GM19240 (cell line): ENCODE data around the gene ZNHIT6.
"Not testable (repeated sequence)": the region's sequence is repeated elsewhere in the genome, so short reads cannot be mapped to it uniquely, and the experiment has no call there.

ENCODE experiments used
- DNase-seq: peaks from one replicate; pipeline ENCODE4 v3.0.0; 2011; ENCODE audit warnings: low spot score; ENCODE audit not compliant: insufficient read length

ZNHIT6 gene

DNA sequence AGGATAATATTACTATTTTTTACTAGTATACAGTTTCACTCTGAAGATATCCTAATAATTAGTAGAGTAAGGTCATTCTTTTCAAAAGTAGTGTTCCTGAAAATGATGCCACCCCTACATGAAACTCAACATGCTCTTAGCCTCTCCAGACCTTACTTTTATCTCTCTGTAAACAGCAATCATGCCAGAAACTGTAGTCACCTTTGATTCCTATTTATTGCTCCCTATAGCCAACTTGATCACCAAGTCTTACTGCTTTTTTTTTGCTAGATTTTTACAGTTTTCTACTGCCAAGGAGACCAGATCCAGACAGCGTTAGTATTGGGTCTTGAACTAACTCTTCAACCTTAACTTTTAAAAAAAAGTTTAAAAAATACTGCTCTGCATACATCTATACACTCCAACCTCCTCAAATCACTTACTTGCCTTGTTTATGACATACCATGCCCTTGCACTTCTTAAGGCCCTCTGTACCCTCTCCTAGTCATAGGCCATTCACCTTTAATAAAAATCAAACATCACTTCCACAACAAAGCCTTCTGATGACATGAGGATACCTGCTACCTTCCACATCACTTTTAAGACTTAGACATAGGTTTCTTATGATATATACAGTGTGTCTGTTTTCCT, 36.1 kb downstream of the ZNHIT6 start:
- no peak for DNase-seq

- DNase-seq = no peak
Measured at GRCh38 chr1:85665932-85666331, 42.3 kb downstream of the ZNHIT6 start.

GRCh38 chr1:85663382-85663781, 44.9 kb downstream of the ZNHIT6 start:
- no peak for DNase-seq

DNA sequence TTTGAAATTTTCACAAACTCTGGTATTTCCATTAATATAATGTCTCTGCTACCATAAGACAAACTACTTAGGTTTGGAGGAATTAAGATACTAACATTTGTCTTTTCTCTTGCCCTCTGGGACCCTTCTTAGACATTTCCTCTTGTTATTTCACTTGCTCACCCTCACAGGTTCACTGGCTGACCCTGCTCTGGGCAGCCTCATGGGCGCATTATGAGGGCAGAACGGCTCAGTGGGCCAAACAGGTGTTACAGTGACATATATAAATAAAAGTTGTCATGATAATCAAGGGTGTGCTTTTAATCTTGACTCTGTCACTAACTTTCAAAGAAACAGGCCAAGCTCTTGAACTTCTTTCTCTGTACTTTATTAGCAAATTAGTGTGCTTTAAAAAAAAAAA, 46.5 kb downstream of the ZNHIT6 start:
- DNase-seq = no peak

- no peak for DNase-seq
Measured at GRCh38 chr1:85660541-85660940, 47.7 kb downstream of the ZNHIT6 start.

GRCh38 chr1:85659174-85659573, 49.1 kb downstream of the ZNHIT6 start:
- DNase-seq = no peak

GRCh38 chr1:85656948-85657347, 51.3 kb downstream of the ZNHIT6 start:
- DNase-seq = no peak

DNA sequence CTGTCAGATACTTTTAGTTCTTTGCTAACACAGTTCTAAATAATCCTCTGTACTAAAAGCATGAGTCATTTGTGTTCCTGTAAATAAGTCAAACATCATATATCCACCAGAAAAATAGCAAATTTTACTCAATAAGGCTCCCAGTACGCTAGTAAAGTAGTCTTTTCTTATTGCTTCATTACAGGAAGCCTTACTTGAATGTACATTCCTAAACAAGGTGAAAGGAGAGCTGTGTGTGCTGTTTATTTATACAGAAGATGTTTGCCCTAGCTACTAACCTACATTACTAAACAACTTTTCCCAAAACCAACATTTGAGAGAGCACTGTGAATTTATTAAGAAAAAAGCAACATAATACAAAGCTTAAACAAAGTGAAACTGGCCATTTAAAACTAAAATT, 52.0 kb downstream of the ZNHIT6 start:
- DNase-seq = no peak

DNA sequence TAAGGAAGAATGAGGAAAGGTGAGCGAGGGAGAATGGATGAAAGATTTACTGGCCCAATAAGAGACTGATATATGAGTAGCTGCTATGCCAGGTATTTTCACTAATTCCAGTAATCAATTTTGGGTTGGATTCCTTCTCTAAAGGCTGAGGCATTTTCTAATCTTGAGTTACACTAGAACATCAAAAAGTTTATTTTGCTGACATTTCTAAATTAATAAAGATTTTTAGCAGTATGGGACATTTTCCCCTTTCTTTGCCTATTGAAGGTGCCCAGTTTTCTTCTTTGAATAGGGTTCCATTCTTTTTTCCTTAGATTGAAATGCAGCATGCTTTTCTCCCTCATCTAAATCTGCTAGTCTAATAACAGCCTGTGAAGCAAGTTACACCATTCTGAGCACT, 52.9 kb downstream of the ZNHIT6 start:
- no peak for DNase-seq

- no peak for DNase-seq
Measured at GRCh38 chr1:85654066-85654782, 54.0 kb downstream of the ZNHIT6 start.

- no peak for DNase-seq
Measured at GRCh38 chr1:85652327-85652726, 55.9 kb downstream of the ZNHIT6 start.

GRCh38 chr1:85650645-85651044, 57.6 kb downstream of the ZNHIT6 start:
- no peak for DNase-seq

DNA sequence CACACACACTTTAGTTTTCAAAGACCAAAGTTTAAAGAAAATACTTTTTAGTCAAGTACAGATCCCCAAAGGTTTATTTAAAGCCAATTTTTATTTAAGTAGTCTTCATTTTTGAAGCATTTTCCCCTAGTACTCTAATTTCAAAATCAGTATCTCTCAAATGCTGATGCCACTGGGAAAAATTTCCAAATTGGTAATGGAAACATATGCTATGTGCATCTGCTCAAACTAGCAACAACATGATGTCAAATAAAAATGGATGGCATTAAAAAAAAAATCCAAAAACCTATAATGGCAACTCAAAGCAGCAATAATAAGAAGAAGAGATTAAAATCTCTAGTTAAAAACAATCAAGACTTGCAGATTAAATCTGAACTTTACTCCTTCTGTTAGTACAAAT, 58.6 kb downstream of the ZNHIT6 start:
- no peak for DNase-seq

DNA sequence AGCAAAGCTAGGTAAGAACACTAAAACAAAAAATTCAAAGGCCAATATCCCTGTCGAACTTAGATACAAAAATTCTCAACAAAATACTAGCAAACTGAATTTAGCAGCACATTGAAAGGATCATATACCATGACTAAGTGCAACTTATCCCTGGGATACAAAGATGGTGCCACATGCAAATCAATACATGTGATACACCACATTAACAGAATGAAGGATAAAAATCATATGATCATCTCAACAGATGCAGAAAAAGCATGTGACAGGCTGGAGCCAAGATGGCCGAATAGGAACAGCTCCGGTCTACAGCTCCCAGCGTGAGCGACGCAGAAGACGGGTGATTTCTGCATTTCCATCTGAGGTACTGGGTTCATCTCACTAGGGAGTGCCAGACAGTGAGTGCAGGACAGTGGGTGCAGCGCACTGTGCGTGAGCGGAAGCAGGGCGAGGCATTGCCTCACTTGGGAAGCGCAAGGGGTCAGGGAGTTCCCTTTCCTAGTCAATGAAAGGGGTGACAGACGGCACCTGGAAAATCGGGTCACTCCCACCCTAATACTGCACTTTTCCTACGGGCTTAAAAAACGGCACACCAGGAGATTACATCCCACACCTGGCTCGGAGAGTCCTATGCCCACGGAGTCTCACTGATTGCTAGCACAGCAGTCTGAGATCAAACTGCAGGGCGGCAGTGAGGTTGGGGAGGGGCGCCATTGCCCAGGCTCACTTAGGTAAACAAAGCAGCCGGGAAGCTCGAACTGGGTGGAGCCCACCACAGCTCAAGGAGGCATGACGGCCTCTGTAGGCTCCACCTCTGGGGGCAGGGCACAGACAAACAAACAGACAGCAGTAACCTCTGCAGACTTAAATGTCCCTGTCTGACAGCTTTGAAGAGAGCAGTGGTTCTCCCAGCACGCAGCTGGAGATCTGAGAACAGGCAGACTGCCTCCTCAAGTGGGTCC, 66.4 kb downstream of the ZNHIT6 start:
- not testable (repeated sequence) for DNase-seq

- DNase-seq = not testable (repeated sequence)
Measured at GRCh38 chr1:85639920-85640319, 68.3 kb downstream of the ZNHIT6 start.

DNA sequence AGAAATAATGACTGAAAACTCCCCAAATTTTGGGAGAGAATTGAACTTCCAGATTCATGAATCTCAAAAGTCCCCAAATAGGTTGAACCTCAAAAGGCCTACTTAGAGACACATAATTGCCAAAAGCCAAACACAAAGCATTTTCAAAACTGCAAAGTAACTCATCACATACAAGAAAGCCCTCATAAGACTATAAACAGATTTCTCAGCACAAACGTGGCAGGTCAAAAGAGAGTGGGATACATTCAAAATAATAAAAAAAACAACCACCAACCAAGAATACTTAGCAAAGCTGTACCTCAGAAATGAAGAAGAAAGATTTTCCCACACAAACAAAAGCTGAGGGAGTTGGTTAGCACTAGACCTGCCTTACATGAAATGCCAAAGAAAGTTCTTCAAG, 69.8 kb downstream of the ZNHIT6 start:
- no peak for DNase-seq

DNA sequence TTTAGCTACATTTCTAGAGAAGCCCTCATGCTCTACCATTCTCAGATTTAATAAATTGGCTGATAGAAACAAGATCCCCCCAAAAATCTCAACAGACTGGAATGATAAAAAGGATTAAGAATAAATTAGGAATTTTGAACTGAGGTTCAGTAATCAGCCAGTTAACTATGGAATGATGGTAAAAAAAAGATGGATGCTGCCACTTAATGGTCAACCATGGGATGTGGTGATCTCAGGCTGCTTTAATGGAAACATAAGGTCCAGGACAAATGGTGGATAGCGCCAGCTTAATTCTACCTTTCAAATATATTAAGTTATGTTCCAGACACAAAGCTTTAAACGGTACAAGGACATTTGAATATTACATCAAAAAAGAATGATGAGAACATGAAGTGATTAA, 77.7 kb downstream of the ZNHIT6 start:
- DNase-seq = no peak

DNA sequence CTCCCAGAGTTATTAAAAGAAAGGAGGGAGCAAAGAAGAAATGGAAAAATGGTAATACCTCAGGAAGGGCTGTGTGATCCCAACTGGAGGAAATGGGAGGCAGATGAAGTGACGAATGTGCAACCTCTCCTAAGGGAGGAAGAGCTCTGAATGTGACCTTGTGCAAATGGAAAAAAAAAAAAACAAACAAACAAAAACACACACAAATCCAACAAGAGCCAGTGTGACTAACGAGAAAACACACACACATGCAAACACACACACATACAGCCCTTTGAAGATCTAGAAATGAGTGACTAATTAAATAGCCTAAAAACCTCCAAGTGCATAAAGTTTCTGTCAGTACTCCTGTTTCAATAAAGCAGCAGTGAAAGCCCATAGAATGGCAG, 78.7 kb downstream of the ZNHIT6 start:
- DNase-seq = no peak

DNA sequence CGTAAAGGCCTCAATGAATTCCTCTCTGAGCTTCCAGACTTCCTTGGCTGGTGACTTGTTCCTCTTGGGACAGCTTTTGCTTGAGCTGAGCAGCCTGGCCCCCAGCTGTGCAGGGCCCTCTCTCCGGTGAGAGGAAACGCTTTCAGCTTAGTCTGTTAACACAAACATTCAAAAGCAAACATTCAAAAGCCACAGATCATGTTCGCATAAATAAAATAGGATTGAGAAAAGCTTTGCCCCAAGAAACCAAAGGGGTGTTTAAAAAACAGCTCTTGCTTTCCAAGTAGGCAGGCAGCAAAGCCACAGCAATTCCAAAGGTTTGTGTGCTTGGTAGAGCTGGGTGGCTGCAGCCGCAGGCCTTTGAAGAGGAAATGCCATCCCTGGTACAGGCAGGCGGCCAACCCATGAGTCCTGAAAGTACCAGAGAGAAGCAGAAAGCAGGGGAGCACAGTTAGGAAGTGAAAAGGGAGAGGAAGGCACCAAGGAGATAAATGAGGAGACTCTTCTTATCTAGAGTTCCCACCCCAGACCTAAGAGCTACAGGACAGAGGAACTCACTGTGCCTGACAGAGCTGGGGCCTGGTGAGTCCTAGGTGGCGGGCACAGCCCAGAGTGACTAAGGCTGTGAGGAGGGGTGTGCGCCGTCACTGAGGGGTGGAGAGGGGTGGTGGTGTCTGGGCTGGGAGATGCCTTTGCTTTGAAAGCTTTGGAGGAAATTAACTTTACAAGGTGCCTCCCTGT, 79.3 kb downstream of the ZNHIT6 start:
- no peak for DNase-seq

GRCh38 chr1:85626818-85627217, 81.4 kb downstream of the ZNHIT6 start:
- DNase-seq = no peak

DNA sequence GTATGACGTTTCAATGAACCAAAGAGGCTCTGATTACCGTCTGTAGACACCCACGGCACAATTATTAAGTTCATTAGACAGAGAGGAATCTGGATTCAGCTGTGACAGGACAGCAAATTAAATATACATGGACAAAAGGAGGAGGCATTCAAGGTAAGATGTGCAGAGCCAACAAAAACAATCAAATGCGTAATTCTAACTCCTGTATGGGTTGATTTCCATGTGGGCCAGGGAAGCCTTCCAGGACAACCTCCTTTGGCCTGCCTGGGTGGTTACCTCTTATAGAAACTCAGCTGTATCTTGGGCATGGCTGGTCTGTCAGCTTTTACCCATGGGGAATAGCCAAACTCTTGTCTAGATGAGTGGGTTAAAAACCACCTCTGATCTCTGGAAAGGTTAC, 83.9 kb downstream of the ZNHIT6 start:
- DNase-seq = no peak
